C1 segment of cervical spinal cord (tissue), 14 donors: ENCODE data around the gene RPUSD2.

Source experiments
- DNase-seq, 14 donors: peaks; one replicate each; lab custom pipeline; 2025; lab: John Stamatoyannopoulos, UW

The RPUSD2 gene

DNA sequence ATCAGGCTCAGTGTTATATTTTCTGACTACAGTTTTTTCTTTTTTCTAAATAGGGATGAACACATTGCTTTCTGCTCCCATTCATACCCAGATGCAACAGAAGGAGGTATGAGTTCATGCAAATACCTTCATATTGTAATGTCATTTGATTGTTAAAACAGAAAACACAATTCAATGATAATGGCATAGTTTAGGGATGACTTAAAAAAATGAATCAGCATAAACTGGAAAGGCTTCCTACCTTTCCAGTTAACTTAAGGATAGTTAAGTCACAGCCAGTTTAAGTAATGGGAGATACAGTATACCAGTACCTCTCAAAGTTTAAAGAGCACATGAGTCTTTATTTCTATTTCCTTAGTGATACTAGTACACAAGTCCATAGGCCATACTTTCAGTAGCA is 49.8 kb downstream of the RPUSD2 start:
- no peak for DNase-seq

DNA sequence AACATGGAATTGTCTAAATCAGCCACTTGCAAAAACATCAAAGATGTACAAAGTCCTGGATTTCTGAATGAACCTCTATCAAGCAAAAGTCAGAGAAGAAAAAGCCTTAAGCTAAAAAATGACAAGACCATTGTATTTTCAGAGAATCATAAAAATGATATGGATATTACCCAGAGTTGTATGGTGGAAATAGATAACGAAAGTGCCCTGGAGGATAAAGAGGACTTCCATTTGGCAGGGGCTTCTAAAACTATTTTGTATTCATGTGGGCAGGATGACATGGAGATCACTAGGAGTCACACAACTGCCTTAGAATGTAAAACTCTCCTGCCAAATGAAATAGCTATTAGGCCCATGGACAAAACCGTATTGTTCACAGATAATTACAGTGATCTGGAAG is 54.3 kb downstream of the RPUSD2 start:
- no peak for DNase-seq
